K562 (cell line): ENCODE measurements around the gene CHAF1A.

Experiments
- TGIF2 ChIP-seq: sonication (generic); formaldehyde crosslinking; IDR thresholded peaks from 2 replicates; pipeline ENCODE4 v1.8.1; 2022; ENCODE audit warnings: mild to moderate bottlenecking, missing genetic modification reagents, moderate library complexity
- TF ChIP-seq, protein P1 (sequence below), 3 experiments: IDR thresholded peaks in 2 of 3; conservative IDR thresholded peaks in 1 of 3; 2 replicates each; pipeline ENCODE4 v1.5.1; 2011 to 2012; ENCODE audit warnings: low read length in 3 of 3, mild to moderate bottlenecking in 3 of 3, control low read depth in 2 of 3, improper control_type of control experiment in 1 of 3, inconsistent platforms in 1 of 3, low read depth in 1 of 3, mixed read lengths in 1 of 3, moderate library complexity in 1 of 3; ENCODE audit not compliant: insufficient read depth in 2 of 3

DNA sequence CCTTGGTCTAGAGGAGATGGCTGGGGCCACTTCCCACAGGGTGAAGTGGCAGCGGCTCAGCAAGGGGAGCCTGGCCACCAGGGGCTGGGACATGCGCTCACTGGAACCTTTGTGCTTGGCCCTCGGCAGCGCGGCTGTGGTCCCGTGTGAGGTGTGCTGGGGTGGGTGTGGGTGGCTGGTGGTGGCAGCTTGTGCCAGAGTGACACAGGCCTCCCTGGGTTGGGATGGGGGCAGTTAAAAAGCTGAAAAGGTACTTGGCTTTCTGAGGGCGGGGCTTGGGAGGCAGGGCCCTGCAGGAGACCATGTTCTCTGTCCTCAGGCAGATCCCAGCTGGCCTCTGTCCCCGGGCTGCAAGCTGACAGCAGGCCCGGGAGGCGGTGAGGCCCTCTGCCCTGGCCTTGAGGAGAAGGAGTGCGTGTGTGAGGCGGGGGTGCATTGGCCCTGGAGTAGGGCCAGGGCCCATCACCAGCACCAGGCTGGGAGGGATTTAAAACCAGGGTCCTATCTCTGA lies 41.7 kb upstream of the CHAF1A start:
- no peak for TF ChIP-seq TGIF2 (CRISPR knock-in tag)
- TF ChIP-seq, protein P1, sequence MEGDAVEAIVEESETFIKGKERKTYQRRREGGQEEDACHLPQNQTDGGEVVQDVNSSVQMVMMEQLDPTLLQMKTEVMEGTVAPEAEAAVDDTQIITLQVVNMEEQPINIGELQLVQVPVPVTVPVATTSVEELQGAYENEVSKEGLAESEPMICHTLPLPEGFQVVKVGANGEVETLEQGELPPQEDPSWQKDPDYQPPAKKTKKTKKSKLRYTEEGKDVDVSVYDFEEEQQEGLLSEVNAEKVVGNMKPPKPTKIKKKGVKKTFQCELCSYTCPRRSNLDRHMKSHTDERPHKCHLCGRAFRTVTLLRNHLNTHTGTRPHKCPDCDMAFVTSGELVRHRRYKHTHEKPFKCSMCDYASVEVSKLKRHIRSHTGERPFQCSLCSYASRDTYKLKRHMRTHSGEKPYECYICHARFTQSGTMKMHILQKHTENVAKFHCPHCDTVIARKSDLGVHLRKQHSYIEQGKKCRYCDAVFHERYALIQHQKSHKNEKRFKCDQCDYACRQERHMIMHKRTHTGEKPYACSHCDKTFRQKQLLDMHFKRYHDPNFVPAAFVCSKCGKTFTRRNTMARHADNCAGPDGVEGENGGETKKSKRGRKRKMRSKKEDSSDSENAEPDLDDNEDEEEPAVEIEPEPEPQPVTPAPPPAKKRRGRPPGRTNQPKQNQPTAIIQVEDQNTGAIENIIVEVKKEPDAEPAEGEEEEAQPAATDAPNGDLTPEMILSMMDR (IDR thresholded peaks at IDR 0.05 in 2 of 3, conservative IDR thresholded peaks at IDR 0.05 in 1 of 3; ENCODE audit: insufficient read depth in 2 of 3, low read depth in 1 of 3, low read length in 3 of 3) = no peak
